Tibial nerve (tissue), 4 donors: ENCODE results near the gene TAS2R19. TPM values are rescaled to one million over a fixed set of nuclear protein-coding genes. Genes with fewer than 3 reads are reported as not detected.

Experiments
- DNase-seq, 2 donors: peaks; one replicate each; pipeline ENCODE4 v3.0.0-alpha.2; 2019; ENCODE audit warnings: low spot score in 2 of 2
- H3K27ac ChIP-seq, 4 donors: fragments of 200-600 bp; sonication (generic) in 3 of 4; one replicate each; pipeline ENCODE4 v1.5.1; 2017 to 2019; ENCODE audit warnings: mild to moderate bottlenecking in 1 of 4
- H3K27me3 ChIP-seq, 2 donors: fragments of 200-600 bp; sonication (generic) in 1 of 2; one replicate each; pipeline versions ENCODE4 v1.5.1 to v1.6.0; 2017 to 2019
- H3K36me3 ChIP-seq, 3 donors: fragments of 200-600 bp; sonication (generic); one replicate each; pipeline ENCODE4 v1.5.1; 2018 to 2019
- H3K4me1 ChIP-seq, 4 donors: fragments of 200-600 bp; sonication (generic) in 3 of 4; one replicate each; pipeline ENCODE4 v1.5.1; 2017 to 2019
- H3K4me3 ChIP-seq, 4 donors: fragments of 200-600 bp; sonication (generic) in 3 of 4; one replicate each; pipeline ENCODE4 v1.5.1; 2017 to 2019; ENCODE audit warnings: mild to moderate bottlenecking in 1 of 4, moderate library complexity in 1 of 4
- H3K9me3 ChIP-seq, 4 donors: fragments of 200-600 bp; sonication (generic) in 3 of 4; one replicate each; pipeline ENCODE4 v1.5.1; 2017 to 2019
- CTCF ChIP-seq, 5 experiments: fragments of 200-600 bp in 3 of 5; fragments of 450-650 bp in 2 of 5; sonication (generic) in 3 of 5; IDR thresholded peaks; one replicate each; pipeline ENCODE4 v1.5.1; 2016 to 2019; ENCODE audit warnings: antibody characterized with exemption in 5 of 5, mild to moderate bottlenecking in 3 of 5, moderate library complexity in 2 of 5
- EP300 ChIP-seq, 2 donors: sonication (generic); formaldehyde crosslinking; IDR thresholded peaks; one replicate each; pipeline ENCODE4 v1.6.1; 2017; ENCODE audit warnings: antibody characterized with exemption in 2 of 2, mild to moderate bottlenecking in 1 of 2
- POLR2A ChIP-seq, 2 donors: fragments of 450-650 bp; IDR thresholded peaks; one replicate each; pipeline ENCODE4 v1.6.1; 2017; ENCODE audit warnings: antibody characterized with exemption in 2 of 2, mild to moderate bottlenecking in 2 of 2, moderate library complexity in 2 of 2
- WGBS, 2 donors: methylation state at CpG; one replicate each; pipeline ENCODE4 v1.1.5; 2018; 5-methylcytosine and 5-hydroxymethylcytosine counted together
- total RNA-seq, 4 donors: library from RNA; depleted of rRNA; stranded (reverse); fragments of >200 nt; gene quantifications; one replicate each; pipeline ENCODE4 v1.1.0, GENCODE V29; 2016

The TAS2R19 gene
- total RNA-seq, 4 donors from 2014 or later, result 7.3 to 14.9 (median 9.9) TPM

- Histone ChIP-seq H3K4me1 (peaks cover 0 to 6% (median 3%) of the 10 kb centered on the region in 4 donors), H3K27me3 (no peaks in the 10 kb centered on the region), H3K36me3 (no peaks in the 10 kb centered on the region), H3K4me3 (no peak overlapping the region), H3K9me3 (no peaks in the 10 kb centered on the region), H3K27ac (no peak overlapping the region)
- 81% methylated on average over 4 of the region's 4 CpGs for WGBS, 2 donors
- no peak for DNase-seq
- TF ChIP-seq CTCF (IDR thresholded peaks at IDR 0.05) (no peak), POLR2A (IDR thresholded peaks at IDR 0.05) (no peak), EP300 (IDR thresholded peaks at IDR 0.05) (no peak)
Measured at GRCh38 chr12:11015775-11016430, 6.5 kb downstream of the TAS2R19 start.

- Histone ChIP-seq H3K27me3 (no peaks in the 10 kb centered on the region), H3K4me1 (peaks cover 0 to 6% (median 3%) of the 10 kb centered on the region in 4 donors), H3K27ac (no peak overlapping the region), H3K9me3 (no peaks in the 10 kb centered on the region), H3K36me3 (no peaks in the 10 kb centered on the region), H3K4me3 (no peak overlapping the region)
- DNase-seq, result no peak
- no peak for TF ChIP-seq POLR2A (IDR thresholded peaks at IDR 0.05)
- no peak for TF ChIP-seq EP300 (IDR thresholded peaks at IDR 0.05)
- no peak for TF ChIP-seq CTCF (IDR thresholded peaks at IDR 0.05)
Measured at GRCh38 chr12:11014234-11014633, 8.2 kb downstream of the TAS2R19 start.

- no peaks in the 10 kb centered on the region for H3K4me1 ChIP-seq
- no peak for TF ChIP-seq POLR2A (IDR thresholded peaks at IDR 0.05)
- no peak for TF ChIP-seq EP300 (IDR thresholded peaks at IDR 0.05)
- WGBS, 2 donors, result 100% methylated on average over 1 of the region's 1 CpG
- no peaks in the 10 kb centered on the region for H3K36me3 ChIP-seq
- no peak for DNase-seq
- no peak overlapping the region for H3K27ac ChIP-seq
- H3K9me3 ChIP-seq, result no peaks in the 10 kb centered on the region
- no peaks in the 10 kb centered on the region for H3K27me3 ChIP-seq
- no peak overlapping the region for H3K4me3 ChIP-seq
Measured at GRCh38 chr12:11007608-11008007, 14.8 kb downstream of the TAS2R19 start.

- Histone ChIP-seq H3K9me3 (peaks cover 0 to 4% (median 0%) of the 10 kb centered on the region in 4 donors), H3K36me3 (peaks cover 0 to 18% (median 0%) of the 10 kb centered on the region in 3 donors), H3K27ac (no peak within 1 kb of the TSS), H3K4me3 (no peak within 1 kb of the TSS), H3K27me3 (no peaks in the 10 kb centered on the region), H3K4me1 (no peaks in the 10 kb centered on the region)
- no peak for TF ChIP-seq POLR2A (IDR thresholded peaks at IDR 0.05)
- TF ChIP-seq EP300 (IDR thresholded peaks at IDR 0.05), result no peak
- no peak for TF ChIP-seq CTCF (IDR thresholded peaks at IDR 0.05)
- DNase-seq, result no peak
Measured at GRCh38 chr12:10998204-10998603, 24.2 kb downstream of the TAS2R19 start, which contains the start of gene TAS2R20. TSS of gene TAS2R20 (minus strand) at chr12:10998304. CDS start at chr12:10997875, 429 bp downstream.

- DNase-seq, result no peak
- Histone ChIP-seq H3K4me1 (no peaks in the 10 kb centered on the region), H3K4me3 (no peak overlapping the region), H3K9me3 (no peaks in the 10 kb centered on the region), H3K36me3 (peaks cover 0 to 38% (median 0%) of the 10 kb centered on the region in 3 donors), H3K27me3 (no peaks in the 10 kb centered on the region), H3K27ac (no peak overlapping the region)
- TF ChIP-seq EP300 (IDR thresholded peaks at IDR 0.05), result no peak
- TF ChIP-seq CTCF (IDR thresholded peaks at IDR 0.05), result no peak
- no peak for TF ChIP-seq POLR2A (IDR thresholded peaks at IDR 0.05)
- WGBS, 2 donors, result 93 to 96% methylated on average over 3 of the region's 3 CpGs
Measured at GRCh38 chr12:10994307-10994706, 28.1 kb downstream of the TAS2R19 start.
